Measurements from ENCODE around the gene RNF180. TPM values are rescaled to one million over a fixed set of nuclear protein-coding genes. Genes with fewer than 3 reads are reported as not detected.

Gene RNF180
- total and polyA plus RNA-seq, 4 donors, result 1.4 to 24.4 (median 6.3) TPM

- no peak for TF ChIP-seq CTCF (IDR thresholded peaks at IDR 0.05; ENCODE audit: control extremely low read depth, extremely low read depth)
- DNase-seq (peak; percentile 20 to 57 (median 31)), ATAC-seq (ENCODE audit: insufficient read depth, low FRiP score) (no peak)
- 45 to 58% methylated on average over 4 of the region's 4 CpGs for WGBS, 2 donors
- Histone ChIP-seq H3K9me3 (ENCODE audit: control insufficient read depth in 4 of 4, insufficient read depth in 3 of 4, low read length in 3 of 4) (no peaks in the 10 kb centered on the region), H3K4me1 (ENCODE audit: control insufficient read depth in 5 of 5, insufficient read depth in 5 of 5, low read length in 5 of 5) (peaks cover 0 to 2% (median 0%) of the 10 kb centered on the region in 5 donors), H3K27me3 (ENCODE audit: control insufficient read depth in 3 of 3, insufficient read depth in 3 of 3, low read length in 2 of 3) (no peaks in the 10 kb centered on the region), H3K36me3 (ENCODE audit: control insufficient read depth in 4 of 4, insufficient read depth in 4 of 4, low read length in 4 of 4) (no peaks in the 10 kb centered on the region), H3K9ac (ENCODE audit: insufficient read depth in 1 of 2, low read length in 2 of 2) (no peak overlapping the region), H3K27ac (ENCODE audit: low read depth in 1 of 2, low read length in 1 of 2) (no peak overlapping the region), H3K4me3 (no peak overlapping the region)
Observed at GRCh38 chr5:64417390-64417789, 251.7 kb downstream of the RNF180 start.

GRCh38 chr5:64418013-64418412, 252.4 kb downstream of the RNF180 start:
- Histone ChIP-seq H3K4me1 (ENCODE audit: control insufficient read depth in 5 of 5, insufficient read depth in 5 of 5, low read length in 5 of 5) (peaks cover 0 to 2% (median 0%) of the 10 kb centered on the region in 5 donors), H3K36me3 (ENCODE audit: control insufficient read depth in 4 of 4, insufficient read depth in 4 of 4, low read length in 4 of 4) (no peaks in the 10 kb centered on the region), H3K9me3 (ENCODE audit: control insufficient read depth in 4 of 4, insufficient read depth in 3 of 4, low read length in 3 of 4) (no peaks in the 10 kb centered on the region), H3K27me3 (ENCODE audit: control insufficient read depth in 3 of 3, insufficient read depth in 3 of 3, low read length in 2 of 3) (no peaks in the 10 kb centered on the region), H3K27ac (ENCODE audit: low read depth in 1 of 2, low read length in 1 of 2) (no peak overlapping the region), H3K4me3 (no peak overlapping the region), H3K9ac (ENCODE audit: insufficient read depth in 1 of 2, low read length in 2 of 2) (no peak overlapping the region)
- ATAC-seq (ENCODE audit: insufficient read depth, low FRiP score) (no peak), DNase-seq (no peak)
- 85 to 89% methylated on average over 2 of the region's 2 CpGs for WGBS, 2 donors
- no peak for TF ChIP-seq CTCF (IDR thresholded peaks at IDR 0.05; ENCODE audit: control extremely low read depth, extremely low read depth)

Other genes starting within 250 kb of the RNF180 start
- under 1 TPM in 1 of 2 donors, not detected in 1; 0.20 TPM for gene HTR1A, start 203.4 kb upstream of the RNF180 start, total RNA-seq
- gene HTR1A, start 203.4 kb upstream of the RNF180 start, polyA plus RNA-seq, result not detected

Measured in lung (tissue), 12 donors.